B cell (primary cell): ENCODE results near the gene ENTREP3.

Experiments used
- EZH2 ChIP-seq: IDR thresholded peaks from 2 replicates; pipeline ENCODE4 v1.6.1; 2012; ENCODE audit warnings: borderline replicate concordance, low read depth, mild to moderate bottlenecking, moderate library complexity, low read length; ENCODE audit not compliant: insufficient read depth, poor library complexity, severe bottlenecking
- TF ChIP-seq, protein P1 (sequence below): fragments of 200-600 bp; IDR thresholded peaks from one replicate; pipeline ENCODE4 v1.8.0; 2022; ENCODE audit warnings: antibody characterized with exemption, mild to moderate bottlenecking

DNA sequence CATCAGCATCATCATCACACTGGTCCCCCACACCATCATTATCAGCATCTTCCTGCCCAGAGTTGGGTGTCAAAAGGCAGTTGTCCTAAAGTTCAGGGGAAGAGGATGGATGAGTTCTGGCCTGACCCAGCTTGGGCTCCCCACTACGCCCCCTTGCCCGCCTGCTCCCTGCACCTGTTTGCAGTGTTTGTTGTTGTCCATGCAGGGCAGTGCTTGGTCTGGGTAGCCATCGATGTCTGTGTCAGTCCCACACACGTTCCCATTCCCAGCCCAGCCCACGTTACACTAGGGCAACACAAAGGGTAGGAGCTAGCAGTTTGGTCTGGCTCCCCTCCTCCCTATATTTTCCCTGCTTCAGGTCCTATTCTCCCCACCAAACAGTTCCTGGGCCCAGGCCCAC, 54.4 kb downstream of the ENTREP3 start:
- no peak for TF ChIP-seq EZH2
- TF ChIP-seq, protein P1, sequence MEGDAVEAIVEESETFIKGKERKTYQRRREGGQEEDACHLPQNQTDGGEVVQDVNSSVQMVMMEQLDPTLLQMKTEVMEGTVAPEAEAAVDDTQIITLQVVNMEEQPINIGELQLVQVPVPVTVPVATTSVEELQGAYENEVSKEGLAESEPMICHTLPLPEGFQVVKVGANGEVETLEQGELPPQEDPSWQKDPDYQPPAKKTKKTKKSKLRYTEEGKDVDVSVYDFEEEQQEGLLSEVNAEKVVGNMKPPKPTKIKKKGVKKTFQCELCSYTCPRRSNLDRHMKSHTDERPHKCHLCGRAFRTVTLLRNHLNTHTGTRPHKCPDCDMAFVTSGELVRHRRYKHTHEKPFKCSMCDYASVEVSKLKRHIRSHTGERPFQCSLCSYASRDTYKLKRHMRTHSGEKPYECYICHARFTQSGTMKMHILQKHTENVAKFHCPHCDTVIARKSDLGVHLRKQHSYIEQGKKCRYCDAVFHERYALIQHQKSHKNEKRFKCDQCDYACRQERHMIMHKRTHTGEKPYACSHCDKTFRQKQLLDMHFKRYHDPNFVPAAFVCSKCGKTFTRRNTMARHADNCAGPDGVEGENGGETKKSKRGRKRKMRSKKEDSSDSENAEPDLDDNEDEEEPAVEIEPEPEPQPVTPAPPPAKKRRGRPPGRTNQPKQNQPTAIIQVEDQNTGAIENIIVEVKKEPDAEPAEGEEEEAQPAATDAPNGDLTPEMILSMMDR: no peak
